SU-DHL-6 (cell line): Measurements from ENCODE around the gene CARHSP1.

ENCODE experiments used
- EZH2phosphoT487 ChIP-seq: fragments of 200-600 bp; sonication (generic), shearing (Covaris generic); conservative IDR thresholded peaks from 2 replicates; pipeline ENCODE4 v1.6.1; 2018; ENCODE audit warnings: mild to moderate bottlenecking, antibody characterized with exemption, low read length, moderate library complexity, mixed read lengths
- TF ChIP-seq, protein P1 (sequence below): fragments of 200-600 bp; sonication (generic); IDR thresholded peaks from one replicate; pipeline ENCODE4 v1.5.1; 2017; ENCODE audit warnings: antibody characterized with exemption, mild to moderate bottlenecking, low read length, moderate library complexity; ENCODE audit not compliant: insufficient read depth, poor library complexity, severe bottlenecking

DNA sequence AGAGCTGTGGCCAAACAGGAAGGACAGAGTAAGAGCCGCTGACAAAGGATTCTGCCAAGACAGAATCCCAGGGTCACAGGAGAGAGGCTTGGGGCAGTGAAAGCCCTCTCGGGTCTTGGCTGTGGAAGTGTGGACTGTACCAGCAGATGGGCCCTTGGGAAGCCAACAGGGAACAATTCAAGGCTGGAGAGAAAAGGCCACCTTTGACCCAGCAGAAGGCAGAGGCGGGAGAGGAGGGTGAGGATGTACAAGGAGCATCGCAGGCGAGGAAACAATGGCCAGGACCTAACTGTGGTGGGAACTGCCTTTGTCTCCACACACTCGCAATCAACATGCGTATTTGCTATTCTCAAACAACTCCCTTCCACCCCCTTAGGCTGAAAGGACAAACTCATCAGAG lies 15.7 kb downstream of the CARHSP1 start:
- TF ChIP-seq, protein P1, sequence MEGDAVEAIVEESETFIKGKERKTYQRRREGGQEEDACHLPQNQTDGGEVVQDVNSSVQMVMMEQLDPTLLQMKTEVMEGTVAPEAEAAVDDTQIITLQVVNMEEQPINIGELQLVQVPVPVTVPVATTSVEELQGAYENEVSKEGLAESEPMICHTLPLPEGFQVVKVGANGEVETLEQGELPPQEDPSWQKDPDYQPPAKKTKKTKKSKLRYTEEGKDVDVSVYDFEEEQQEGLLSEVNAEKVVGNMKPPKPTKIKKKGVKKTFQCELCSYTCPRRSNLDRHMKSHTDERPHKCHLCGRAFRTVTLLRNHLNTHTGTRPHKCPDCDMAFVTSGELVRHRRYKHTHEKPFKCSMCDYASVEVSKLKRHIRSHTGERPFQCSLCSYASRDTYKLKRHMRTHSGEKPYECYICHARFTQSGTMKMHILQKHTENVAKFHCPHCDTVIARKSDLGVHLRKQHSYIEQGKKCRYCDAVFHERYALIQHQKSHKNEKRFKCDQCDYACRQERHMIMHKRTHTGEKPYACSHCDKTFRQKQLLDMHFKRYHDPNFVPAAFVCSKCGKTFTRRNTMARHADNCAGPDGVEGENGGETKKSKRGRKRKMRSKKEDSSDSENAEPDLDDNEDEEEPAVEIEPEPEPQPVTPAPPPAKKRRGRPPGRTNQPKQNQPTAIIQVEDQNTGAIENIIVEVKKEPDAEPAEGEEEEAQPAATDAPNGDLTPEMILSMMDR: no peak
- TF ChIP-seq EZH2phosphoT487: no peak
